Measurements from ENCODE around the gene CAST.
A peak's percentile ranks its signal among the peaks of the same experiment; 100 is the strongest.

The CAST gene

DNA sequence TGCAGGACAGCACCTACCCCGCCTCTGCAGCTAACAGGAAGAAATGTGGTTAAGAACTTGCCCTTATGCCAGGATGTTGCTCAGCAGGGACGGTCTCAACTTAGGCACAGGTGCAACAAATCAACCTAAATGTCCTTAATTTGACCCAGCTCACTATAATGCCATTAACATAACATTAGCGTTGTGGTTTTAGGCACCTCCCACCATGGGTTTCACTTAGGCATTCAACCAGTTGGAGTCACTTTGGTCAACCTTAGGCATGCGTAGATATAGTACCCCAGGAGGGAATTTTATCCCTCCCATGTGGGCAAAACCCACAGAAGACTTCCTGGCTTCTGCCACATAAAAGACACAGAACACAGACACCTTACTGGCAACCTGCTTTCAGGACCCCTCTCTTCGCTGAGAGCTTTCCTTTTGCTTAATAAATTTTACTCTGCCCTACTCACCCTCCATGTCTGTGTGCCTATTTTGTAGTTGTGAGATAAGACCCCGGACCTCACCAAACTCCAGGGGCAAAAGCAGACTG is 154.3 kb downstream of the CAST start:
- DNase-seq (ENCODE audit: low read depth in 1 of 2, low spot score in 1 of 2): peak in 1 of 2 donors; percentile 41

DNA sequence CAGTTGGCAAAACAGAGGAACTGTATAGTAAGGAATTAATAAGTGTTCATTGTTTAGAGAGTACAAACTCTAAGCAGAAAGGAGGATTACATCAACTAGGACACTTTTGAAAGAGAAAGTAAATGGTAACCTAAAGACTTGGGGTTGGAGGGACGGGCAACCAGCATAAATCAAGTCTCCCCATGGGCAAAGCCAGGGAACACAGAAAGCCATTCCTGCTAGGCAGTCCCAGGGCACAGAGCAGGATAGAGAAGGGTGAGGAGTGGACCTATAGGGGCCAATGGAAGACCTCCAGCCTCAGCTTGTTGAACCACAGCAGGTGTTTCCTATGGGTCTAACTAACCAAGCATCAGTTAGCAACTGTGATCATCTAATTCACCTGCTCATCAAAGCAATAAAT is 154.8 kb downstream of the CAST start:
- DNase-seq (ENCODE audit: low read depth in 1 of 2, low spot score in 1 of 2): no peak

DNA sequence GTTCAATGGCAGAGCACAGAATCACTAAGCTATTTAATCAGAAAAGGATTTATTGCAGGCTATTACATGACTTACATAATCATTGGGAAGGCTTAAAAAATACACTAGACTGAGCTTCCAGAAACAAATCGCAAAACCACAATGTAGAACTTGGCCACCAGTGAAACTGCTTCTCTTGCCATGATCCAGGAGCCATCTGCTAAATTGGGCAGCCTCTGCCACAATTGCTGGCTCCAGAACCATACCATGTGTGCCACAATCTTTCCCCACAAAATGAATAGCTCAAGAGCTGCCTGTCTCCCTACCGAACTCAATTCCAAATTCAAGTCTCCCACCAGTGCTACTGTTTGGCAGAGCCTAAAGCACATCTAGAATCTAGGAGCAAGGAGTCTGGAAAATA is 155.3 kb downstream of the CAST start:
- DNase-seq (ENCODE audit: low read depth in 1 of 2, low spot score in 1 of 2): no peak

DNA sequence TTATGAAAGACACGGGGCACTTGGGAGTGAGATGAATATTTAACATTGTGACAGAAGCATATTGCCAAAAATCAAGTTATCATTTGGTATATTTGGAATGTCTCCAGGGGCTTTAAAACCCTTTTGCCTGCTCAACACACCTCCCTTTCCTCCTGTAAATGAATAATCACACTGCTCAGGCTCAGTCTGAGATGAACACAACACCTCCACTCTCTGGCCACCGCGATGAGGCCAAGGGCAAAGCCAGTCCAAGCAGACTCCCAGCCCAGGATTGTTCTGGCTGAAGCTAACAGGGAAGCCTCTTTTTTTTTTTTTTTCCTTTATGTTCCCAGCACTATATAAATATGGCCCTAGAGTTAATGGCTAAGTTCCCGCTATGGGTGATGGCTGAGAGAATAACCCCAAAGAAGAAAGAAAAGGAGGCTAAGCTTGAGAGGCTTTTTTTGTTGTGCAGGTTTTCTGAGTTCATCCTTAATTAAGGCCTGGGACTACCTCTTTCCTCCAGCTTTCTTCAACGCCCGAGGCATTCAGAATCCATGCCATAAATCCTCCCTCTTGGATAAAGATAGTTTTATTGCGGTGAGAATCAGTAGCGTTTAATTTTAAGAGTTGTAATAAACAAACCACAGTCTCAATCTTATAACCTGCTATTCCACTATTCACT is 156.1 kb downstream of the CAST start:
- DNase-seq (ENCODE audit: low read depth in 1 of 2, low spot score in 1 of 2): no peak

DNA sequence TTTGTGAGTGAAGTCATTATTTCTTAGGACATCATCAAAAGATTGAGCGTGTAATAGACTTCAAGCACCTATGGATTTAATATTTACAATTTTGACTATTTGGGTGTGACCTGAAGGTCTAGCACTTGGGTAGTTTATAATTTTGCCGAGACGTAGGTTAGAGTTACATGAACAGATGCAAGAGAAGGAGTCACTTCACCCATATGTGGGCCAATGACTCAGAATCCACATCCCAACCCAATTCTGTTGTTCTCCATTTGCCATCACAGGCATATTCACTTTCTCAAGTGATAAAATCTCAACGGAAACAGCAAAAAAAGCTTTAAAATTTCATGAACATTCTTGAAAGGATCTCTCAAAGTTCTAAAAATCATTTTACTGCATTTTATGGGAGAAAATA is 157.6 kb downstream of the CAST start:
- no peak for DNase-seq (ENCODE audit: low read depth in 1 of 2, low spot score in 1 of 2)

DNA sequence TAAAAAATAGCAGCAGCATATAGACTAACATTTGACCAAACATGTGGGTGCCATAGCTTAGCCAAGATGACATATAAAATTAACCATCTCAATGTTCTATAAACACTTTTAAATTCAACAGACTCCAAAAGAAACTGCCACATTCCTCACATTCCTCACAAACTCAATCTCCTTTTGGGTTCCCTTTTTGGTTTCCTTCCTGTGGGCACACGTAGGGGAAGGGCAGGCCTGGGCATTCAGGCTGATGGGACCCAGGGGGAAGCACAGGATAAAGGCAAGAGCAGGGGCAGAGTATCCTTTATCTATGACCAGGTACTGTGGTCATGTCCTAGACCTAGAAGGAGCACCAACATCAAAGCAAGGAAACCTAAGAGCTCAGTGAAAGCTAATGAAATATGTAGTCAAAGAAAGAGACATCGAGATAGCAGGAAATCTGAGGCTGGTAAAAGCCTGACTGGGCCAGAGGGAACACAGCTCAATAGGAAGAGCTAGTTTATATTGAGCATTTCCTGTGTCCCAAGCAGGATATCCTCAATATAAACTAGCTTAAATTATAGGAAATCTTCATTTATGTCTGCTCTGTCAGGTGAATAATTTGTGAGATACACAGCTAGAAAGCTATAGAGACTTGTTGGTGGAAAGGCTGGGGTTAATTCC is 159.2 kb downstream of the CAST start:
- DNase-seq (ENCODE audit: low read depth in 1 of 2, low spot score in 1 of 2): no peak

DNA sequence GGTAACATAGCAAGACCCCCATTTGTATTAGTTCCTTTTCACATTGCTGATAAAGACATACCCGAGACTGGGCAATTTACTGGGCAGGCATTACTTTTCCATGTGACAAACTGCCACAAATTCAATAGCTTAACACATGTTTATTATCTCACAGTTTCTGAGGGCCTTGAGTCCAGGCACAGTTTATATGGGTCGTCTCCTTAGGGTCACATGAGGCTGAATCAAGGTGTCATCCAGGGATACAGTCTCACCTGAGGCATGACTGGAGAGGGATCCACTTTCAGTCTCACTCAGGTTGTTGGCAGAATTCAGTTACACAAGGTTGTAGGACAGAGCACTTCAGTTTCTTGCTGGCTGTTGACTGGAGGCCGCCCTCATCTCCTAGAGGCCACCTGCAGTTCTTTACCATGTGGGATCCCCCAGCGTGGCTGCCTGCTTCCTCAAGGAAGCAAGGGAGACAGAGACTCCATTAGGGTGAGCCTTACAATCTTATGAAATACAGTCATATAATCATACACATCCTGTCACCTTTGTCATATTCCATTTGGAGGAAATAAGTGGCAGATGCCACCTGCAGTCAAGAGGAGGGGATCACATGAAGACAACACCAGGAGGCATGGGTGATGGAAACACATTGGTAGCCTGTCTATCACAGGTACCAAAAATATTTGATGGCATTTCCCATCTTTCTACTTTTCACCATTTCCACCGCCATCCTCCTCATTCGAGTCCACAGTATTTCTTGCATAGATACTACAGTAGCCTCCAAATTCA is 160.7 kb downstream of the CAST start:
- no peak for DNase-seq (ENCODE audit: low read depth in 1 of 2, low spot score in 1 of 2)

DNA sequence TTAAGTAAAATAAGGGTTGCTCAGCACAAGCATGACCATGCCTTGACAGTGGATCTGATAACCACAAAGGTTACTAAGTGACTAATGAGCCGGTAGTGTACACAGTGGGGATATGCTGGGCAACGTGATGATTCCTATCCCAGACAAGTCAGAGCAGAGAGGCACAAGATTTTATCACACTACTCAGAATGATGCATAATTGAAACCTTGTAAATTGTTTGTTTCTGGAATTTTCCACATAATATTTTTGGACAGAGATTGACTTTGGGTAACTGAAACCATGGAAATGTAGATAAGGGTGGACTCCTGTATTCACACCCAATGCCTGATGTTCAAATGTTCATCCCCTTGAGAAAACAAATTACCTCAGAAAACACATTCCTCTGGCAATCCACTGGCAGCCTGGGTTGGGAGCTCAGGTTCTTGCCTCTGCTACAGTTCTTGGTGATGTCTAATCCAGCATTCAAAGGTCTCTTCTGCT is 161.8 kb downstream of the CAST start:
- DNase-seq (ENCODE audit: low read depth in 1 of 2, low spot score in 1 of 2): peak in 1 of 2 donors; percentile 13

Data from activated CD4-positive, alpha-beta T cell treated with anti-CD3 and anti-CD28 coated beads, Interleukin-2, amount 50 U/mL, for 24 hours (primary cell).